Neural cell (in vitro differentiated cells): Measurements from ENCODE around the gene MYLK3. TPM values are rescaled to one million over a fixed set of nuclear protein-coding genes. Genes with fewer than 3 reads are reported as not detected.
A peak's percentile ranks its signal among the peaks of the same experiment; 100 is the strongest.

Experiments used
- H2AFZ ChIP-seq: fragments of 200-600, 300-800 bp; sonication (generic), shearing (Covaris generic); 2 replicates; pipeline ENCODE4 v1.6.0; 2014; ENCODE audit warnings: low read depth, mild to moderate bottlenecking, antibody characterized with exemption, low read length, moderate library complexity
- H3F3A ChIP-seq: fragments of 200-600 bp; shearing (Covaris generic); 2 replicates; pipeline ENCODE4 v1.6.1; 2016; ENCODE audit warnings: mild to moderate bottlenecking, moderate library complexity, mixed read lengths, antibody characterized with exemption, low read length; ENCODE audit not compliant: insufficient read depth, poor library complexity, severe bottlenecking
- H3K27ac ChIP-seq: fragments of 200-600, 300-800 bp; sonication (generic), shearing (Covaris generic); 2 replicates; pipeline ENCODE4 v1.5.1; 2014; ENCODE audit warnings: mild to moderate bottlenecking, low read length, moderate library complexity
- H3K27me3 ChIP-seq: fragments of 300-800, 200-600 bp; sonication (generic), shearing (Covaris generic); 2 replicates; pipeline ENCODE4 v1.6.0; 2014; ENCODE audit warnings: mild to moderate bottlenecking, low read depth, low read length, moderate library complexity; ENCODE audit not compliant: insufficient read depth
- H3K36me3 ChIP-seq: fragments of 300-800, 200-600 bp; sonication (generic), shearing (Covaris generic); 2 replicates; pipeline ENCODE4 v1.5.1; 2014; ENCODE audit warnings: mild to moderate bottlenecking, antibody characterized with exemption, low read length, moderate library complexity; ENCODE audit not compliant: insufficient read depth
- H3K4me2 ChIP-seq: fragments of 300-800, 200-600 bp; sonication (generic), shearing (Covaris generic); 2 replicates; pipeline ENCODE4 v1.6.0; 2014; ENCODE audit warnings: mild to moderate bottlenecking, low read length
- H3K4me3 ChIP-seq: fragments of 300-800, 200-600 bp; sonication (generic), shearing (Covaris generic); 2 replicates; pipeline ENCODE4 v1.5.1; 2014; ENCODE audit warnings: mild to moderate bottlenecking, low read length, moderate library complexity
- H3K79me2 ChIP-seq: fragments of 200-600 bp; shearing (Covaris generic); replicated peaks from 2 replicates; pipeline ENCODE4 v1.6.0; 2014; ENCODE audit warnings: mild to moderate bottlenecking, low read length, moderate library complexity; ENCODE audit not compliant: insufficient read depth
- H3K9ac ChIP-seq: fragments of 300-800, 200-600 bp; sonication (generic), shearing (Covaris generic); 2 replicates; pipeline ENCODE4 v1.6.1; 2016; ENCODE audit warnings: mild to moderate bottlenecking, low read length, mixed read lengths
- H3K9me2 ChIP-seq: fragments of 200-600 bp; shearing (Covaris generic); 2 replicates; pipeline ENCODE4 v1.6.1; 2016; ENCODE audit warnings: mild to moderate bottlenecking, low read length, mixed read lengths; ENCODE audit not compliant: insufficient read depth
- H3K9me3 ChIP-seq: fragments of 200-600, 300-800 bp; sonication (generic), shearing (Covaris generic); 2 replicates; pipeline ENCODE4 v1.6.1; 2016; ENCODE audit warnings: mild to moderate bottlenecking, mixed run types, low read length, moderate library complexity, mixed read lengths
- H4K20me1 ChIP-seq: fragments of 200-600 bp; shearing (Covaris generic); 2 replicates; pipeline ENCODE4 v1.6.1; 2016; ENCODE audit warnings: mild to moderate bottlenecking, mixed run types; ENCODE audit not compliant: insufficient read depth
- CTCF ChIP-seq: fragments of 450-650 bp; IDR thresholded peaks from 2 replicates; pipeline ENCODE4 v1.5.1; 2014; ENCODE audit warnings: antibody characterized with exemption, mild to moderate bottlenecking, moderate library complexity; ENCODE audit not compliant: poor library complexity, severe bottlenecking
- EZH2 ChIP-seq: fragments of 200-600, 300-800 bp; shearing (Covaris generic), sonication (generic); IDR thresholded peaks from 2 replicates; pipeline ENCODE4 v1.6.1; 2014; ENCODE audit warnings: antibody characterized with exemption, low read length, borderline replicate concordance, mild to moderate bottlenecking; ENCODE audit not compliant: insufficient read depth, poor library complexity, severe bottlenecking
- POLR2AphosphoS5 ChIP-seq: IDR thresholded peaks from 2 replicates; pipeline ENCODE4 v1.6.1; 2012
- RAD21 ChIP-seq: fragments of 450-650 bp; conservative IDR thresholded peaks from 2 replicates; pipeline ENCODE4 v1.6.1; 2014; ENCODE audit warnings: antibody characterized with exemption, mild to moderate bottlenecking, moderate library complexity
- REST ChIP-seq: IDR thresholded peaks from 2 replicates; pipeline ENCODE4 v1.6.1; 2012; ENCODE audit warnings: borderline replicate concordance
- SMC3 ChIP-seq: fragments of 450-650 bp; conservative IDR thresholded peaks from 2 replicates; pipeline ENCODE4 v1.6.1; 2014; ENCODE audit warnings: antibody characterized with exemption, mild to moderate bottlenecking, moderate library complexity; ENCODE audit not compliant: poor library complexity
- TAF1 ChIP-seq: IDR thresholded peaks from 2 replicates; pipeline ENCODE4 v1.6.1; 2012; ENCODE audit warnings: low read depth
- polyA plus RNA-seq: library from polyadenylated mRNA; depleted of rRNA; stranded (reverse); fragments of >200 nt; gene quantifications from 2 replicates; pipeline ENCODE4 v1.2.3, GENCODE V29; 2014

MYLK3 gene
- polyA plus RNA-seq, 1 donor from 2014 or later = 0.07 TPM

DNA sequence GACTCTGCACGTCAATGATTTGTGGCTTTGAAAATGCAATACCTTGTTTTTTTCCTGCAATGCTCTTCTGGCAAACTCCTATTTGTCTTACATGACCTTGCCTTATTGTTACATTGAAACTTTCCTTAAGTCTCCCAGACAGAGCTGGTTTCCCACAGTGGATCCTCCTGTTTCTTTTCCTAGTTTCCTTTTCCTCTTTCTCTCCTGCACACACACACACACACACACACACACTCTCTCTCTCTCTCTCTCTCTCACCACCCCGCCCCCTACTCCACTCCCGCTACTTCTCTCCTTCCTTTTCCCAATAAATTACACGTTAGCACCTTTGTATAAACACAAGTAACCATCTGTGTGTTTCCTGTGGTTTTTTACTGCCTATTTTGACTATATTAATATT is 56.4 kb downstream of the MYLK3 start:
- Histone ChIP-seq H3K27me3 (no peaks in the 10 kb centered on the region), H3K36me3 (no peaks in the 10 kb centered on the region), H3K4me3 (no peak overlapping the region), H3K9me2 (no peaks in the 10 kb centered on the region), H4K20me1 (no peaks in the 10 kb centered on the region), H3K79me2 (peaks cover 37% of the 10 kb centered on the region), H2AFZ (no peak overlapping the region), H3K9me3 (no peaks in the 10 kb centered on the region), H3K27ac (no peak overlapping the region), H3K9ac (no peak overlapping the region), H3K4me2 (no peak overlapping the region), H3F3A (no peaks in the 10 kb centered on the region)
- TF ChIP-seq CTCF (no peak), TAF1 (no peak), SMC3 (no peak)

- peak overlapping the region; percentile 29 for H3K27ac ChIP-seq
- peaks cover 49% of the 10 kb centered on the region for H3K79me2 ChIP-seq
- H3K36me3 ChIP-seq = no peaks in the 10 kb centered on the region
- peak overlapping the region; percentile 97 for H3K4me2 ChIP-seq
- H3F3A ChIP-seq = no peaks in the 10 kb centered on the region
- H2AFZ ChIP-seq = peak overlapping the region; percentile 38
- no peaks in the 10 kb centered on the region for H3K9me2 ChIP-seq
- H3K4me3 ChIP-seq = peak overlapping the region; percentile 77
- no peaks in the 10 kb centered on the region for H3K27me3 ChIP-seq
- H3K9me3 ChIP-seq = no peaks in the 10 kb centered on the region
- H3K9ac ChIP-seq = peak overlapping the region; percentile 92
- H4K20me1 ChIP-seq = no peaks in the 10 kb centered on the region
- TF ChIP-seq CTCF (peak; percentile 51), EZH2 (no peak), POLR2AphosphoS5 (no peak), RAD21 (peak; percentile 1), SMC3 (peak; percentile 32), REST (peak; percentile 40), TAF1 (no peak)
Observed at GRCh38 chr16:46690281-46691178, 57.6 kb downstream of the MYLK3 start.
